ENCODE results near the gene MVP.

Gene MVP

DNA sequence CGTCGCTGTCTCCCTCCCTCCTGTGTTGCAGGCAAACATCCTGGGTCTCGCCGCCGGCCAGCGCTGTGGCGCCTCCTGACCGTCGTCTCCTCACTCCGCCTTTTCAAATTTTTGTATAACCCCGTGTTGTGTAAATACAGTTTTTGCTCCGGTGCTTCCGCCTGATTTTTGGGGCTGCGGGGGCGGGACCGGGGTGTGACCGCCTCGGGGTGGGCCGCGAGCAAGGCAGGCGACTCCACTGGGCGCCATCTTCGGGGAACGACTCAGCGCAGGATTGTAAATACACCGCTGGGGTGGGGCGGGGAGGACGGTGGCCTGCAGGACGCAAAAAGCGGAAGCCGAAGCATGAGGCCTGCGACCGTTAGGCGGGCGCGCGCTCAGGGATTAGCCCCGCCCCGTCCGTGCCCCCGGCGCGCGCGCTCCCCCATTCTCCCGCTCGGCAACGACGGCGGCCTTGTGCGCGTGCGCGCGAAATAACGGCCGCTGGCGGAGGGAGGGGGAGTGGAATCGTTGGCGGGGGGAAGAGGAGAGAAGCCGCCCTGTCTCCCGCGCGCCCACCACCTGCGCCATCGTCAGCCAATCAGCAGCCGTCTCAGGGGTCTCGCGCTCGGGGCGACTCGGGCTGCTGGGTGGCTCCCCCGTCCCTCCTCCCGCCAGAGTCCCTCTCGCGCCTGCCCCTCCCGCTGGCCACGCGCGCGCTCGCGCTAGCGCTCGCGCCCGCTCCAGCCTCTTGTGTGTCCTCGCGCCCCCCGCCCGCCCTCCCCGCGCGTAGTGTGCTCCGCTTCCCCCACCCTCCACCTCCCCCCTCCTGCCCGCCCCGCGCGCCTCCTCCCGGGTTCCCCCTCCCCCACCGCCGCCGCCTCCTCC lies 14.8 kb upstream of the MVP start:
- Histone ChIP-seq H3K4me3 (ENCODE audit: low read depth, low read length) (peak overlapping the region; percentile 72), H3K4me1 (ENCODE audit: control insufficient read depth, insufficient read depth, low read length) (peaks cover 32% of the 10 kb centered on the region), H3K9ac (ENCODE audit: low read depth, low read length) (peak overlapping the region; percentile 76), H3K27ac (ENCODE audit: low read depth, low read length) (peak overlapping the region; percentile 97), H3K27me3 (ENCODE audit: control insufficient read depth, insufficient read depth, low read length) (no peaks in the 10 kb centered on the region), H3K9me3 (ENCODE audit: control insufficient read depth, insufficient read depth, low read length) (no peaks in the 10 kb centered on the region), H3K36me3 (ENCODE audit: control insufficient read depth, insufficient read depth, low read length) (peaks cover 61% of the 10 kb centered on the region)

DNA sequence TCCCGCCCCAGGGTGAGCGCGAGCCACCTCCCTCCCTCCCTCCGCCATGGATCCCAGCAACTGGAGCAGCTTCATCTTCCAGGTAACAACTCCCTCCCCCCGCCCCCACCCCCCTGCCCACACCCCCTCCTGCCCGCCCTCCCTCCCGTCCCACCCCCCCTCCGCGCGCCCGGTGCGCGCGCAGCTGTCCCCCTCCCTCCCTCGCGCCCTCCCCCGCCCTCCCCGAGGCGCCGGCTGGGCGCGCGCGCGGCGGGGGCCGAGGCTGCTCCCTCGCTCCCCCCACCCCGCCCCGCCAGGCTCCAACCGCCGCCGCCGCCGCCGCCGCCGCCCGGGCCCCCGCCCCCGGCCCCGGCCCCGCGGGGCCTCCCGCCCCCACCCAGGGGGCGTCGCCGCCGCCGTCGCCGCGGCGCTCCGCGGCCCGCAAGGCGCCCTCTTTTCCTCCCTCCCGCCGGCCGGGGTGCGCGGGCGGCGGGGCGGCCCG lies 14.1 kb upstream of the MVP start, which contains the start of gene MAZ:
TSS of gene MAZ (plus strand) at position 431 of the 481 bp plus-strand sequence. CDS start 173 bp downstream, outside the sequence.
- Histone ChIP-seq H3K27ac (ENCODE audit: low read depth, low read length) (peak within 1 kb of the TSS; percentile 97), H3K4me1 (ENCODE audit: control insufficient read depth, insufficient read depth, low read length) (peaks cover 37% of the 10 kb centered on the region), H3K4me3 (ENCODE audit: low read depth, low read length) (peak within 1 kb of the TSS; percentile 76), H3K9ac (ENCODE audit: low read depth, low read length) (peak within 1 kb of the TSS; percentile 57), H3K36me3 (ENCODE audit: control insufficient read depth, insufficient read depth, low read length) (peaks cover 57% of the 10 kb centered on the region), H3K9me3 (ENCODE audit: control insufficient read depth, insufficient read depth, low read length) (no peaks in the 10 kb centered on the region), H3K27me3 (ENCODE audit: control insufficient read depth, insufficient read depth, low read length) (no peaks in the 10 kb centered on the region)

DNA sequence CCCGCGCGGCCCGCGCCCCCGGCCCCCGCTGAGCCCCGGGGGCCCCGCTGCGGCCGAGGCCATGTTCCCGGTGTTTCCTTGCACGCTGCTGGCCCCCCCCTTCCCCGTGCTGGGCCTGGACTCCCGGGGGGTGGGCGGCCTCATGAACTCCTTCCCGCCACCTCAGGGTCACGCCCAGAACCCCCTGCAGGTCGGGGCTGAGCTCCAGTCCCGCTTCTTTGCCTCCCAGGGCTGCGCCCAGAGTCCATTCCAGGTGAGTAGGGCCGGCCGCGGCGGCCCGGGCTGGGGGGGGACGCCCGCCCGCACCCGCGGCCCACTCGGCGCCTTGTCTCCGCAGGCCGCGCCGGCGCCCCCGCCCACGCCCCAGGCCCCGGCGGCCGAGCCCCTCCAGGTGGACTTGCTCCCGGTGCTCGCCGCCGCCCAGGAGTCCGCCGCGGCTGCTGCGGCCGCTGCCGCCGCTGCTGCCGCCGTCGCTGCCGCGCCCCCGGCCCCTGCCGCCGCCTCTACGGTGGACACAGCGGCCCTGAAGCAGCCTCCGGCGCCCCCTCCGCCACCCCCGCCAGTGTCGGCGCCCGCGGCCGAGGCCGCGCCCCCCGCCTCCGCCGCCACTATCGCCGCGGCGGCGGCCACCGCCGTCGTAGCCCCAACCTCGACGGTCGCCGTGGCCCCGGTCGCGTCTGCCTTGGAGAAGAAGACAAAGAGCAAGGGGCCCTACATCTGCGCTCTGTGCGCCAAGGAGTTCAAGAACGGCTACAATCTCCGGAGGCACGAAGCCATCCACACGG lies 13.4 kb upstream of the MVP start:
- Histone ChIP-seq H3K36me3 (ENCODE audit: control insufficient read depth, insufficient read depth, low read length) (peaks cover 50% of the 10 kb centered on the region), H3K27me3 (ENCODE audit: control insufficient read depth, insufficient read depth, low read length) (no peaks in the 10 kb centered on the region), H3K9me3 (ENCODE audit: control insufficient read depth, insufficient read depth, low read length) (no peaks in the 10 kb centered on the region), H3K4me3 (ENCODE audit: low read depth, low read length) (peak overlapping the region; percentile 76), H3K4me1 (ENCODE audit: control insufficient read depth, insufficient read depth, low read length) (peaks cover 37% of the 10 kb centered on the region), H3K9ac (ENCODE audit: low read depth, low read length) (peak overlapping the region; percentile 57), H3K27ac (ENCODE audit: low read depth, low read length) (peak overlapping the region; percentile 94)

DNA sequence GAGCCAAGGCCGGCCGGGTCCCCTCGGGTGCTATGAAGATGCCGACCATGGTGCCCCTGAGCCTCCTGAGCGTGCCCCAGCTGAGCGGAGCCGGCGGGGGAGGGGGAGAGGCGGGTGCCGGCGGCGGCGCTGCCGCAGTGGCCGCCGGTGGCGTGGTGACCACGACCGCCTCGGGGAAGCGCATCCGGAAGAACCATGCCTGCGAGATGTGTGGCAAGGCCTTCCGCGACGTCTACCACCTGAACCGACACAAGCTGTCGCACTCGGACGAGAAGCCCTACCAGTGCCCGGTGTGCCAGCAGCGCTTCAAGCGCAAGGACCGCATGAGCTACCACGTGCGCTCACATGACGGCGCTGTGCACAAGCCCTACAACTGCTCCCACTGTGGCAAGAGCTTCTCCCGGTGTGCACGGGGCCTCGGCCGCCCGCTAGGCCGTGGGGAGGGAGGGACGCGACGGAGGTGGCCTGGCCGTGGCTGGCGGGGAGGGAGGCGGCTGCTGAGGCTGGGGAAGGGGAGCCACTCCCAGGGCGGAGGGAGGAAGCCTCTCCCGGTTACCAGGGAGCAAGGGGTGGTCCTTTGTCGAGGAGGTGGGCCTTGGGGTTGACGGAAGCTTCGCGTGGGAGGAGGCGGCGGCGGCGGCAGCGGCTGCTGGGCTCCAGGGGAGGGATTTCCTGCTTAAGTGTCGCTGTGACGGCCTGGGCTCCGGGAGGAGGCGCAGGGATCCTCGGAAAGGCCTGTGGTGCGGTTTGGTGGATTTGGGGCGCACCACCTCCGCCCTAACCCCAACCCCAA lies 12.6 kb upstream of the MVP start:
- Histone ChIP-seq H3K4me3 (ENCODE audit: low read depth, low read length) (peak overlapping the region; percentile 76), H3K4me1 (ENCODE audit: control insufficient read depth, insufficient read depth, low read length) (peaks cover 38% of the 10 kb centered on the region), H3K9ac (ENCODE audit: low read depth, low read length) (peak overlapping the region; percentile 57), H3K27ac (ENCODE audit: low read depth, low read length) (peak overlapping the region; percentile 94), H3K27me3 (ENCODE audit: control insufficient read depth, insufficient read depth, low read length) (no peaks in the 10 kb centered on the region), H3K9me3 (ENCODE audit: control insufficient read depth, insufficient read depth, low read length) (no peaks in the 10 kb centered on the region), H3K36me3 (ENCODE audit: control insufficient read depth, insufficient read depth, low read length) (peaks cover 43% of the 10 kb centered on the region)

DNA sequence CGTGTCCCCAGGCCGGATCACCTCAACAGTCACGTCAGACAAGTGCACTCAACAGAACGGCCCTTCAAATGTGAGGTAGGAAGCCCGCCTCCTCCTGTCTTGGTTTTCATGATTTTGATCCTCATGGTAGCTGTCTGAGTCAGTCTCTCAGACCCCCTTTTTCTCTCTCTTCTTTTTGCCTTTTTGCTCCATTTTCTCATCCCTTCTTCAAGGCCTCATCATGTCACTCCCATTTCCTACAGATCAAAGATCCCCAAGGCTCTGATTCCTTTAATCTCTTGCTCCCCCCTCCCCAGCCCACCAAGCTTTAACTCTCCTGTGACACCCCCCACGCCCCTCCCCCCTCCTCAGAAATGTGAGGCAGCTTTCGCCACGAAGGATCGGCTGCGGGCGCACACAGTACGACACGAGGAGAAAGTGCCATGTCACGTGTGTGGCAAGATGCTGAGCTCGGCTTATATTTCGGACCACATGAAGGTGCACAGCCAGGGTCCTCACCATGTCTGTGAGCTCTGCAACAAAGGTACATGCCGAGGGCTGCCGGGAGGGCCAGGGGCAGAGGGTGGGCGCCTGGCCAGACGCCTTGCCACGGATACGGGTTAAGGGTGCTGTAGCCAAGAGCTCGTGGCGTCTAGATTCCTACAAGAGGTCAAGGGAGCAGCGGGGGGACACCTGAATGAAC lies 11.9 kb upstream of the MVP start:
- Histone ChIP-seq H3K27ac (ENCODE audit: low read depth, low read length) (peak overlapping the region; percentile 94), H3K9ac (ENCODE audit: low read depth, low read length) (no peak overlapping the region; the same call in 1 of the 2 replicates), H3K36me3 (ENCODE audit: control insufficient read depth, insufficient read depth, low read length) (peaks cover 35% of the 10 kb centered on the region), H3K27me3 (ENCODE audit: control insufficient read depth, insufficient read depth, low read length) (no peaks in the 10 kb centered on the region), H3K4me3 (ENCODE audit: low read depth, low read length) (peak overlapping the region; percentile 76), H3K4me1 (ENCODE audit: control insufficient read depth, insufficient read depth, low read length) (peaks cover 44% of the 10 kb centered on the region), H3K9me3 (ENCODE audit: control insufficient read depth, insufficient read depth, low read length) (no peaks in the 10 kb centered on the region)

DNA sequence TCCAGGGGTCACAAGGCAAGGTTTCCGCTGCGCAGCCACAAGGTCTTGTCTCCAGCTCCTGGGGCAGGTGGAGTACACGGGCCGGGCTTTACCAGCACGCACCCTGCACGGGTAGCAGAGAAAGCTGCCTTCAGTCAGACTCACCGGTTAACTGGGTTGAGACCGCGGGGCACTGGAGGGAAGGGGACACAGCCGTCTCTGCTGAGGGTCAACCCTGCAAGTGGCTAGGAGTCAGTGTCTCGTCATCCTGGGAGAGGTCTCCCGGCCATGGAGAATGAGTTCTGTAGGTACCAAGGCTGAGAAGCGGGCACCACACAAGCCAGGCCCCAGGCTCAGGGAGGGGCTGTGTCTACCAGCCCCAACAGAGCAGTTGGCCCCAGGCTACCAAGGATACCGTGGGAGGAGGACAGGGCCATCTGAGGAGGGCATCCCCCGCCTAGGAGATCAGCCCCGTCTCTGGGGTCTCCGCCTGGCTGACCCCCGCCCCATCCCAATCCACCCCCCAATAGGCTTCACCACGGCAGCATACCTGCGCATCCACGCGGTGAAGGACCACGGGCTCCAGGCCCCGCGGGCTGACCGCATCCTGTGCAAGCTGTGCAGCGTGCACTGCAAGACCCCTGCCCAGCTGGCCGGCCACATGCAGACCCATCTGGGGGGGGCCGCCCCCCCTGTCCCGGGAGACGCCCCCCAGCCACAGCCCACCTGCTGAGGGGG lies 11.1 kb upstream of the MVP start:
- Histone ChIP-seq H3K9ac (ENCODE audit: low read depth, low read length) (no peak overlapping the region), H3K4me3 (ENCODE audit: low read depth, low read length) (peak overlapping the region; percentile 76), H3K27ac (ENCODE audit: low read depth, low read length) (peak overlapping the region; percentile 73), H3K36me3 (ENCODE audit: control insufficient read depth, insufficient read depth, low read length) (peaks cover 28% of the 10 kb centered on the region), H3K27me3 (ENCODE audit: control insufficient read depth, insufficient read depth, low read length) (no peaks in the 10 kb centered on the region), H3K4me1 (ENCODE audit: control insufficient read depth, insufficient read depth, low read length) (peaks cover 43% of the 10 kb centered on the region), H3K9me3 (ENCODE audit: control insufficient read depth, insufficient read depth, low read length) (no peaks in the 10 kb centered on the region)

DNA sequence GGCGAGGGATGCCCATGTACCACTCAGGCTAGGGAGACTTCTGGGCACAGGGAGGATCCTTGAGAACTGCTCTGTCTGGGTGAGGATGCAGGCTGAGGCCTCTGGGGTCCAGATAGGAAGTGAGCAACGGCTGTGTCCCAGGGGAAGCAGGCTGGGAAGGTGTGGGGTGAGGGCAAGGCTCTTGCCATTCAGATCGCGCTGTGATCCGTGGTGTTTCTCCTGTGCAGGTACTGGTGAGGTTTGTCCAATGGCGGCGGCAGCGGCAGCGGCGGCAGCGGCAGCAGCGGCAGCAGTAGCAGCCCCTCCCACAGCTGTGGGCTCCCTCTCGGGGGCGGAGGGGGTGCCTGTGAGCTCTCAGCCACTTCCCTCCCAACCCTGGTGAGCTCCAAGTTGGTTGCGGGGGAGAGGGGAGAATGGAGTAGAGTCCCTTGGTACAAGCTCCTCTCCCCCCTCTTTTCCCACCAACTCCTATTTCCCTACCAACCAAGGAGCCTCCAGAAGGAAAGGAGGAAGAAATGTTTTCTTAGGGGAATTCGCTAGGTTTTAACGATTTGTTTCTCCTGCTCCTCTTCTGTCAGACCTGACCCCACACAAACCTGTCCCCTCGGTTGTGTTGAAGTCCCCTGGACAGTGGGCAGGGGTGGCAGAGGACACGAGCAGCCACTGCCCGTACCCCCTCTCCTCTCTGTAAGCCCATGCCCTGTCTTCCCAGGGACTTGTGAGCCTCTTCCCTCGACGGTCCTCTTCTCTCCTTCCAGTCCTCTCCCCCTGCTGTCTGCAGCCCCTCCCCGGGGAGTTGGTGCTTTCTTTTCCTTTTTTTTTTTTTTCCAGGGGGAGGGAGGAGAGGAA lies 10.2 kb upstream of the MVP start:
- Histone ChIP-seq H3K4me3 (ENCODE audit: low read depth, low read length) (peak overlapping the region; percentile 77; the same call in 1 of the 2 replicates), H3K36me3 (ENCODE audit: control insufficient read depth, insufficient read depth, low read length) (peaks cover 24% of the 10 kb centered on the region), H3K27ac (ENCODE audit: low read depth, low read length) (peak overlapping the region; percentile 93), H3K27me3 (ENCODE audit: control insufficient read depth, insufficient read depth, low read length) (no peaks in the 10 kb centered on the region), H3K9ac (ENCODE audit: low read depth, low read length) (no peak overlapping the region), H3K4me1 (ENCODE audit: control insufficient read depth, insufficient read depth, low read length) (peaks cover 47% of the 10 kb centered on the region), H3K9me3 (ENCODE audit: control insufficient read depth, insufficient read depth, low read length) (no peaks in the 10 kb centered on the region)

DNA sequence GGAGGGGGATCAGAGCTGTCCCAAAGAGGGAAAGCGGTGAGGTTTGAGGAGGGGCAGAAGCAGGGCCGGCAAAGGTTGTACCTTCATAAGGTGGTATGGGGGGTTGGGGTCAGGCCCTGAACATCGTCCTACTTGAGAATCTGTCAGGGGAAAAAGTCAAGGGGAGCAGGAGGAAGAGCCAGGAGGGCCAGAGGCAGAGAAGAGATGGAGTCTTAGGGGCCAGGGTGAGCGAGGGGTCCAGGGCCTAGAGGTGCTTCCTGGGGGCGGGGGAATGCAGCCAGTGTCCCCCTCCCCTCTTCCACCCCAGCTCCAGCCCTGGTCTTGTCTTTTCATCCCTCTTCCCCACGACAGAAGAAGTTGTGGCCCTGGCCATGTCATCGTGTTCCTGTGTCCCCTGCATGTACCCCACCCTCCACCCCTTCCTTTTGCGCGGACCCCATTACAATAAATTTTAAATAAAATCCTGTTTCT lies 9.5 kb upstream of the MVP start:
- Histone ChIP-seq H3K36me3 (ENCODE audit: control insufficient read depth, insufficient read depth, low read length) (peaks cover 24% of the 10 kb centered on the region), H3K9ac (ENCODE audit: low read depth, low read length) (no peak overlapping the region), H3K4me1 (ENCODE audit: control insufficient read depth, insufficient read depth, low read length) (peaks cover 47% of the 10 kb centered on the region), H3K4me3 (ENCODE audit: low read depth, low read length) (peak overlapping the region; percentile 77), H3K9me3 (ENCODE audit: control insufficient read depth, insufficient read depth, low read length) (no peaks in the 10 kb centered on the region), H3K27ac (ENCODE audit: low read depth, low read length) (peak overlapping the region; percentile 93), H3K27me3 (ENCODE audit: control insufficient read depth, insufficient read depth, low read length) (no peaks in the 10 kb centered on the region)
